Activated T-cell treated with anti-CD3 and anti-CD28 coated beads, Interleukin-2, amount 50 U/mL, for 72 hours (primary cell): ENCODE measurements around the gene CHRNA1. TPM values are rescaled to one million over a fixed set of nuclear protein-coding genes. Genes with fewer than 3 reads are reported as not detected.

Experiments used
- ATAC-seq, 2 donors: fragments of 150-1000 bp; cut with Tn5 transposase; replicated peaks in 1 of 2; 2 replicates each; pipeline ENCODE4 v1.10.0; 2021; ENCODE audit warnings: moderate library complexity in 2 of 2, mild to moderate bottlenecking in 1 of 2
- DNase-seq, 2 donors: peaks; one replicate each; pipeline ENCODE4 v3.0.0; 2021 to 2022; ENCODE audit warnings: mixed read lengths in 1 of 2
- H3K27ac Mint-ChIP-seq: one replicate; pipeline ENCODE4 v1.8.0; 2022; ENCODE audit warnings: mild to moderate bottlenecking, moderate library complexity, mixed read lengths
- H3K27me3 Mint-ChIP-seq: one replicate; pipeline ENCODE4 v1.8.0; 2022; ENCODE audit warnings: low read depth, mixed read lengths
- H3K36me3 Mint-ChIP-seq, 2 donors: one replicate each; pipeline ENCODE4 v1.8.0; 2022; ENCODE audit warnings: mixed read lengths in 2 of 2, mild to moderate bottlenecking in 1 of 2; ENCODE audit not compliant: insufficient read depth in 2 of 2
- H3K4me1 Mint-ChIP-seq: one replicate; pipeline ENCODE4 v1.8.0; 2022; ENCODE audit warnings: low read depth, mixed read lengths
- H3K4me3 Mint-ChIP-seq, 2 donors: one replicate each; pipeline ENCODE4 v1.8.0; 2022; ENCODE audit warnings: mild to moderate bottlenecking in 2 of 2, mixed read lengths in 2 of 2, moderate library complexity in 2 of 2
- H3K9me3 Mint-ChIP-seq, 2 donors: one replicate each; pipeline ENCODE4 v1.8.0; 2022; ENCODE audit warnings: mixed read lengths in 2 of 2
- total RNA-seq, 2 donors: library from RNA; stranded (reverse); gene quantifications; one replicate each; pipeline ENCODE4 v1.2.3, GENCODE V29; 2022

CHRNA1 gene
- total RNA-seq, 2 donors from 2014 or later: not detected

- no peak overlapping the region for H3K4me3 Mint-ChIP-seq
- no peak overlapping the region for H3K27ac Mint-ChIP-seq
- DNase-seq: no peak
- peaks cover 9% of the 10 kb centered on the region for H3K4me1 Mint-ChIP-seq
- no peaks in the 10 kb centered on the region for H3K27me3 Mint-ChIP-seq
- no peak for ATAC-seq
- H3K36me3 Mint-ChIP-seq: no peaks in the 10 kb centered on the region
- no peaks in the 10 kb centered on the region for H3K9me3 Mint-ChIP-seq
These were observed 2.0 kb upstream of the CHRNA1 start for GRCh38 chr2:174766271-174766670.

GRCh38 chr2:174765576-174765975 is 1.3 kb upstream of the CHRNA1 start:
- Mint-ChIP-seq H3K27ac (no peak overlapping the region), H3K36me3 (no peaks in the 10 kb centered on the region), H3K4me1 (peaks cover 9% of the 10 kb centered on the region), H3K27me3 (no peaks in the 10 kb centered on the region), H3K4me3 (no peak overlapping the region), H3K9me3 (no peaks in the 10 kb centered on the region)
- no peak for DNase-seq
- ATAC-seq: no peak

GRCh38 chr2:174763780-174764179 is 492 bp downstream of the CHRNA1 start:
- Mint-ChIP-seq H3K9me3 (no peaks in the 10 kb centered on the region), H3K27me3 (no peaks in the 10 kb centered on the region), H3K36me3 (no peaks in the 10 kb centered on the region), H3K4me1 (peaks cover 9% of the 10 kb centered on the region), H3K4me3 (no peak overlapping the region), H3K27ac (no peak overlapping the region)
- no peak for ATAC-seq
- no peak for DNase-seq

- Mint-ChIP-seq H3K27me3 (no peaks in the 10 kb centered on the region), H3K4me1 (peaks cover 9% of the 10 kb centered on the region), H3K27ac (no peak overlapping the region), H3K9me3 (no peaks in the 10 kb centered on the region), H3K36me3 (no peaks in the 10 kb centered on the region), H3K4me3 (no peak overlapping the region)
- ATAC-seq (no peak), DNase-seq (no peak)
These were observed 1.8 kb downstream of the CHRNA1 start for GRCh38 chr2:174762464-174762863.

- no peak overlapping the region for H3K27ac Mint-ChIP-seq
- no peaks in the 10 kb centered on the region for H3K36me3 Mint-ChIP-seq
- no peak for ATAC-seq
- no peaks in the 10 kb centered on the region for H3K9me3 Mint-ChIP-seq
- peaks cover 9% of the 10 kb centered on the region for H3K4me1 Mint-ChIP-seq
- no peak for DNase-seq
- H3K27me3 Mint-ChIP-seq: no peaks in the 10 kb centered on the region
- no peak overlapping the region for H3K4me3 Mint-ChIP-seq
These were observed 2.4 kb downstream of the CHRNA1 start for GRCh38 chr2:174761837-174762236.

- Mint-ChIP-seq H3K9me3 (no peaks in the 10 kb centered on the region), H3K27ac (no peak overlapping the region)
These were observed 3.3 kb downstream of the CHRNA1 start for GRCh38 chr2:174760845-174761473.

GRCh38 chr2:174759381-174760065 is 4.7 kb downstream of the CHRNA1 start:
- H3K9me3 Mint-ChIP-seq: no peaks in the 10 kb centered on the region
- ATAC-seq (no peak), DNase-seq (no peak)
- H3K4me3 Mint-ChIP-seq: no peak overlapping the region
- H3K36me3 Mint-ChIP-seq: no peaks in the 10 kb centered on the region
- H3K4me1 Mint-ChIP-seq: peaks cover 9% of the 10 kb centered on the region
- H3K27ac Mint-ChIP-seq: no peak overlapping the region
- H3K27me3 Mint-ChIP-seq: no peaks in the 10 kb centered on the region

More at GRCh38 chr2:174760845-174761473, 3.3 kb downstream of the CHRNA1 start:
- Mint-ChIP-seq H3K4me3 (no peak overlapping the region), H3K4me1 (peaks cover 9% of the 10 kb centered on the region), H3K27me3 (no peaks in the 10 kb centered on the region), H3K36me3 (no peaks in the 10 kb centered on the region)
- ATAC-seq: no peak
- no peak for DNase-seq

- Mint-ChIP-seq H3K27me3 (no peaks in the 10 kb centered on the region), H3K27ac (no peak overlapping the region), H3K4me1 (peaks cover 20% of the 10 kb centered on the region), H3K9me3 (no peaks in the 10 kb centered on the region), H3K36me3 (no peaks in the 10 kb centered on the region), H3K4me3 (no peak overlapping the region)
- DNase-seq (no peak), ATAC-seq (no peak)
These were observed 7.5 kb downstream of the CHRNA1 start for GRCh38 chr2:174756743-174757142.

- ATAC-seq: peak; percentile 59 to 61
- peaks cover 49% of the 10 kb centered on the region for H3K4me1 Mint-ChIP-seq
- DNase-seq: peak in 1 of 2 donors; percentile 23
- H3K36me3 Mint-ChIP-seq: no peaks in the 10 kb centered on the region
- H3K4me3 Mint-ChIP-seq: peak overlapping the region; percentile 33 to 84
- H3K9me3 Mint-ChIP-seq: no peaks in the 10 kb centered on the region
- H3K27ac Mint-ChIP-seq: peak overlapping the region; percentile 94
- H3K27me3 Mint-ChIP-seq: no peaks in the 10 kb centered on the region
These were observed 11.1 kb downstream of the CHRNA1 start for GRCh38 chr2:174753038-174753633.

GRCh38 chr2:174752403-174753037 is 11.8 kb downstream of the CHRNA1 start:
- peak; percentile 86 to 87 for ATAC-seq
- peak overlapping the region; percentile 94 for H3K27ac Mint-ChIP-seq

GRCh38 chr2:174750923-174751441 is 13.3 kb downstream of the CHRNA1 start:
- Mint-ChIP-seq H3K4me1 (peaks cover 49% of the 10 kb centered on the region), H3K36me3 (no peaks in the 10 kb centered on the region), H3K9me3 (no peaks in the 10 kb centered on the region), H3K27ac (no peak overlapping the region), H3K4me3 (peak overlapping the region; percentile 42 to 52), H3K27me3 (peaks cover 7% of the 10 kb centered on the region)
- ATAC-seq (peak; percentile 20 to 25), DNase-seq (peak; percentile 37 to 53)

More at GRCh38 chr2:174752403-174753037, 11.8 kb downstream of the CHRNA1 start:
- Mint-ChIP-seq H3K4me1 (peaks cover 49% of the 10 kb centered on the region), H3K9me3 (no peaks in the 10 kb centered on the region), H3K36me3 (no peaks in the 10 kb centered on the region), H3K4me3 (peak overlapping the region; percentile 33 to 84), H3K27me3 (no peaks in the 10 kb centered on the region)
- DNase-seq: peak; percentile 43 to 47

- Mint-ChIP-seq H3K9me3 (no peaks in the 10 kb centered on the region), H3K4me1 (peaks cover 49% of the 10 kb centered on the region), H3K4me3 (no peak overlapping the region), H3K27ac (no peak overlapping the region), H3K27me3 (peaks cover 13% of the 10 kb centered on the region), H3K36me3 (no peaks in the 10 kb centered on the region)
- ATAC-seq (no peak), DNase-seq (no peak)
These were observed 14.5 kb downstream of the CHRNA1 start for GRCh38 chr2:174749793-174750192.

- peaks cover 15% of the 10 kb centered on the region for H3K27me3 Mint-ChIP-seq
- H3K27ac Mint-ChIP-seq: no peak overlapping the region
- DNase-seq: peak; percentile 67 to 75
- H3K4me3 Mint-ChIP-seq: no peak overlapping the region
- H3K36me3 Mint-ChIP-seq: no peaks in the 10 kb centered on the region
- no peaks in the 10 kb centered on the region for H3K9me3 Mint-ChIP-seq
- H3K4me1 Mint-ChIP-seq: peaks cover 49% of the 10 kb centered on the region
- peak; percentile 16 to 23 for ATAC-seq
These were observed 15.3 kb downstream of the CHRNA1 start for GRCh38 chr2:174748948-174749347.
